ENCODE data around the gene TFCP2L1. TPM values are rescaled to one million over a fixed set of nuclear protein-coding genes. Genes with fewer than 3 reads are reported as not detected.

The TFCP2L1 gene
- polyA plus RNA-seq, 2 donors: 4.3 to 8.6 TPM

DNA sequence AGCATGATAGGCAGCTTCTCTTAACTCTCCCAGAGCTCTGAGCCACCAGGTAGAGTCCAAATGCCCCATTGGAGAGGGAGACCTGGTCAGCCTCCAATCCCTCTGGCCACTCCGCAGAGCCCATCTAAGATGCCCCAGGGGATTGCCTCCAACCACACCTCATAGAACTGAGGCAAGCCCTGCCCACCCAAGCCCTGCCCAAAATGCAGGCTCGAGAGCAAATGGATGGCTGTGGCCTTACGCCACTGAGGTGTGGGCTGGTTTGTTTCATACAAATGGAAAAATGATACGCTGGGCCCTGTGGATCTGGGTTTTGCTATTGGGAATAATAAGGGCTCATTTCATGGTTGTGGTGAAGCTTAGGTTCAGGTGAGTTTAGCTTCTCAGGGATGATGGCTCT is 3.0 kb upstream of the TFCP2L1 start:
- Histone ChIP-seq H3K27me3 (ENCODE audit: control insufficient read depth in 1 of 2, insufficient read depth in 2 of 2, low read length in 2 of 2) (no peaks in the 10 kb centered on the region), H3K36me3 (ENCODE audit: control insufficient read depth in 2 of 2, insufficient read depth in 2 of 2, low read length in 1 of 2) (no peaks in the 10 kb centered on the region), H3K4me1 (ENCODE audit: control insufficient read depth in 2 of 2, insufficient read depth in 2 of 2, low read length in 1 of 2) (no peaks in the 10 kb centered on the region), H3K9me3 (ENCODE audit: control insufficient read depth in 2 of 2, insufficient read depth in 1 of 2, low read depth in 1 of 2, low read length in 1 of 2) (no peaks in the 10 kb centered on the region), H3K27ac (ENCODE audit: low read depth in 2 of 2, low read length in 1 of 2) (no peak overlapping the region), H3K4me3 (ENCODE audit: low read depth in 1 of 2, low read length in 2 of 2) (no peak overlapping the region)
- WGBS, 2 donors: 95 to 96% methylated on average over 4 of the region's 4 CpGs

DNA sequence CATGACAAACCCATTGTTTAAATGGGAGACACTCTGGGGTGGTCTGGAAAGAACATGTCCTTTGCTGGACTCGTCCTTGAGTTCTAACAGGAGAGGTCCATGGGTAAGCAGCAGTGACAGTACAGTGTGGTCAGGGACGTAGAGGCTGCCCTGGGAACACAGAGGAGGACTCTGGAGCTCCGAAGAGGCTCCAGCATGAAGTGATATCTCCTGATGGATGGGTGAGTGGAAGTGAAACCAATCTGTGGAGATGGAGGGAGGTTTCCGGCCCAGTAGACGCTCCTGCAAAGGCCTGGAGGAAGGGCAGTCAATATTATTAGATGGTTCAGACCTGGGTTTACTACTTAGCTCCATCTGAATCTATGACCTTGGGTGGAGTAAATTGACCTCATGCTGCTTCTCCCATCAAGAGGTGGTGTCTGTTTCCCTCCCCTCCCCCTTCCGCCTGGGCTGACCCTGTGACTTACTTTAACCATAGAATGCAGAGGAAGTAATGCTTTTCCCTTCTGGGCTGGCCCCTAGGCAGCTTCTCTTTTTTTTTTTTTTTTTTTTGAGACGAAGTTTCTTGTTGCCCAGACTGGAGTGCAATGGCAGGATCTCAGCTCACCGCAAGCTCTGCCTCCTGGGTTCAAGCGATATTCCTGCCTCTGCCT is 2.3 kb upstream of the TFCP2L1 start:
- Histone ChIP-seq H3K4me3 (ENCODE audit: low read depth in 1 of 2, low read length in 2 of 2) (no peak overlapping the region), H3K36me3 (ENCODE audit: control insufficient read depth in 2 of 2, insufficient read depth in 2 of 2, low read length in 1 of 2) (no peaks in the 10 kb centered on the region), H3K27ac (ENCODE audit: low read depth in 2 of 2, low read length in 1 of 2) (no peak overlapping the region), H3K9me3 (ENCODE audit: control insufficient read depth in 2 of 2, insufficient read depth in 1 of 2, low read depth in 1 of 2, low read length in 1 of 2) (no peaks in the 10 kb centered on the region), H3K4me1 (ENCODE audit: control insufficient read depth in 2 of 2, insufficient read depth in 2 of 2, low read length in 1 of 2) (peaks cover 0 to 2% of the 10 kb centered on the region in 2 donors), H3K27me3 (ENCODE audit: control insufficient read depth in 1 of 2, insufficient read depth in 2 of 2, low read length in 2 of 2) (no peaks in the 10 kb centered on the region)
- 82 to 86% methylated on average over 9 of the region's 9 CpGs for WGBS, 2 donors

DNA sequence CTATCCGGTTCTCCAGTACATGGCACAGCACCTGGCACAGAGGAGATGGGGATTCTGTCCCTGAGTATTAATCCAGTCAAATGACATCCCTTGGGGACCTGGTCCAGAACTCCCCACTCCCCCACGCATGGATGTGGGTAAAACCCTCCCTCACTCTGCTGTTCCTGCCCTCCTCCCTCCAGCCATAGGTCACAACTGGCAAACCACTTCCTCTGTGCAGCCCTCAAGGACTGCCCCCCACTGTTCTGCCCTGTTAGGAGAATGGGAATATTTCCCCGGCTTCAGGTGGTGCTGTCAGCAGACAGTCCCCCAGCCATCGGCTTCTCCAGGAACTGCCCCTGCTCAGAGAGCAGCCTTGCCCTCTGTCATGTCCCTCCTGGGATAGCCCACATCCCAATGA is 1.5 kb upstream of the TFCP2L1 start:
- no peaks in the 10 kb centered on the region for H3K9me3 ChIP-seq (ENCODE audit: control insufficient read depth in 2 of 2, insufficient read depth in 1 of 2, low read depth in 1 of 2, low read length in 1 of 2)
- no peak overlapping the region for H3K27ac ChIP-seq (ENCODE audit: low read depth in 2 of 2, low read length in 1 of 2)
- WGBS, 2 donors: 60 to 72% methylated on average over 4 of the region's 4 CpGs
- no peaks in the 10 kb centered on the region for H3K27me3 ChIP-seq (ENCODE audit: control insufficient read depth in 1 of 2, insufficient read depth in 2 of 2, low read length in 2 of 2)
- H3K4me3 ChIP-seq (ENCODE audit: low read depth in 1 of 2, low read length in 2 of 2): no peak overlapping the region
- no peaks in the 10 kb centered on the region for H3K36me3 ChIP-seq (ENCODE audit: control insufficient read depth in 2 of 2, insufficient read depth in 2 of 2, low read length in 1 of 2)
- peaks cover 0 to 2% of the 10 kb centered on the region in 2 donors for H3K4me1 ChIP-seq (ENCODE audit: control insufficient read depth in 2 of 2, insufficient read depth in 2 of 2, low read length in 1 of 2)

DNA sequence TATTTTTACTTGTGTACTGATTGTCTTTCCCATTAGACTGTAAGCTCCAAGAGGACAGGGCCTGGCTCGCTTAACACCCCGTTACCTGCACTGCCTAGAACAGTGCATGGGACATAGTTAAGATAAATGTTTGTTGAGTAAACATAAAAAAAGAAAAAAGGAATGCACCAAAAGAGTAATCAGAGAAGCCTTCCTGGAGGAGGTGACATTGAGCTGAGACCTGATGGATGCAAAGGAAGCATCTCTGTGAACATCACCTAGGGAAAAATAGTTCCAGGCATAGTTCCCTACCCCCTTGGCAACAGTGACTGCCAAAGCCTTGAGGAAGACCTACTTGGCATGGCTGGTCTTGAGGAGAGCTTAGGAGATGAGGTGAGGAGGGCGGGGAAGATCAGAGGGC is 924 bp upstream of the TFCP2L1 start:
- H3K9me3 ChIP-seq (ENCODE audit: control insufficient read depth in 2 of 2, insufficient read depth in 1 of 2, low read depth in 1 of 2, low read length in 1 of 2): no peaks in the 10 kb centered on the region
- H3K36me3 ChIP-seq (ENCODE audit: control insufficient read depth in 2 of 2, insufficient read depth in 2 of 2, low read length in 1 of 2): peaks cover 0 to 5% of the 10 kb centered on the region in 2 donors
- 76 to 87% methylated on average over 3 of the region's 3 CpGs for WGBS, 2 donors
- H3K4me1 ChIP-seq (ENCODE audit: control insufficient read depth in 2 of 2, insufficient read depth in 2 of 2, low read length in 1 of 2): peaks cover 0 to 2% of the 10 kb centered on the region in 2 donors
- no peak overlapping the region for H3K4me3 ChIP-seq (ENCODE audit: low read depth in 1 of 2, low read length in 2 of 2)
- no peak overlapping the region for H3K27ac ChIP-seq (ENCODE audit: low read depth in 2 of 2, low read length in 1 of 2)
- H3K27me3 ChIP-seq (ENCODE audit: control insufficient read depth in 1 of 2, insufficient read depth in 2 of 2, low read length in 2 of 2): no peaks in the 10 kb centered on the region

DNA sequence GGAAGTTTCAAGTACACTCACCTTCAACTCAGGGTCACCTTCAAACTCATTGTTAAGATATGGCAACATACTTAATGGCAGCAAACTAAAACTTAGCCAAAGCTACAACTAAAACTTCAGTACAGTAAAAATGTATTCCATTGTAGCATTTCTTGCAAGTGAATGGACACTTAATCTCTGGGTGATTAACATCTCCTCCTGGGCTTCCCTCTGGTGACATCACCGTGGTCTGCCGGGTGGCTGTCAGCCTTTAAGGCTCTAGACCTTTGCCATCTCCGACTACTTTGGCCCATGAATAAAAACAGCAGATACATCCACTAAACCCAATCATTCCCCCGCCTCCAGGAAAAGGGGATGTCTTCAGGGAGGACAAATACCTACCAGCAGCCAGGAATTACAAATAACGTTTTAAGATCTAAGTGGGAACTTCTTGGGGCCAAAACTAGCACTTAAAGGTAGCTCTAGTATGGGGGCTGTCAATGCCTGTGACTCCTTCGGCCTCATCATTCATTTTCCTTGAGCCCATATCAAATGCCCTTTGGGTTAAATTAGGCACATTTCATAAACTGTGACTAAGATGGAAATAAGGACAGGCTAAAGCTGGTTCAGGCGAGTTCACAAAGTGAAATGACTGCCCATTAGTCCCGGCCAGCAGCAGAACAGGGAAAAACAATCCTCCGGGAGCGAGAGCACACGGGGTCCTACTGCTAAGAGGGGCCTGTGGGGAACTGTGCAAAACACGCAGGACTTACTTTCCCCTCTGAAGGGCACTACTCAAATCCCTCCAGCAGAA is 1.1 kb downstream of the TFCP2L1 start:
- Histone ChIP-seq H3K27ac (ENCODE audit: low read depth in 2 of 2, low read length in 1 of 2) (peak overlapping the region; percentile 9 to 42), H3K4me3 (ENCODE audit: low read depth in 1 of 2, low read length in 2 of 2) (peak overlapping the region; percentile 56 to 71), H3K9me3 (ENCODE audit: control insufficient read depth in 2 of 2, insufficient read depth in 1 of 2, low read depth in 1 of 2, low read length in 1 of 2) (no peaks in the 10 kb centered on the region), H3K36me3 (ENCODE audit: control insufficient read depth in 2 of 2, insufficient read depth in 2 of 2, low read length in 1 of 2) (peaks cover 0 to 7% of the 10 kb centered on the region in 2 donors), H3K4me1 (ENCODE audit: control insufficient read depth in 2 of 2, insufficient read depth in 2 of 2, low read length in 1 of 2) (peaks cover 0 to 2% of the 10 kb centered on the region in 2 donors), H3K27me3 (ENCODE audit: control insufficient read depth in 1 of 2, insufficient read depth in 2 of 2, low read length in 2 of 2) (no peaks in the 10 kb centered on the region)
- 31 to 40% methylated on average over 12 of the region's 12 CpGs for WGBS, 2 donors

DNA sequence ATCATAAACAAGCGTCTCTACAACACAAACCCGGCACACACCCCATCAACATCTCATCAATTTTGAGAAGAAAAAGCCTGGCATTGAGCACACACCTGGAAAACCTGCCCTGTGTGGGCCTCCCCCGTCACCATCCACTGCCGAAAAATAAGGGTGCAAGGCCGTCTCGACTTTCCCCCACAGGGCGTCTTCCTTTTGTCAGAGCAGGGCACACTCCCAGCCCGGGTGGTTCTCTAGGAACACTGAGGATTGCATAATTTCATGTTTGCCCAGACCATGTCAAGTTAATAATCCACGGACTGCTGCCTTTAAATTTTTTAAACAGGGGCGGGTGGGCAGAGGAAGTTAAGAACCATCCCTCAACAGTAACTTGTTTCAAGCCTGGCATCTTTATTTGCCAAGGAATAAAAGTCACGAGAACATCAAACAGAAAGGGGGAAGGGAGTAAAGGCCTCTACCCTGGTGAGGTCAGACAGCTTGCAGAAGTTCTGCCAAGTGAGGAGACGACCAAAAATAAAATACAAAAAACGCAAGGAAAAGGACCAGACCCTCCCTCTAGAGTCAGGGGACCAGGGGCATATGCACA is 2.1 kb downstream of the TFCP2L1 start:
- H3K36me3 ChIP-seq (ENCODE audit: control insufficient read depth in 2 of 2, insufficient read depth in 2 of 2, low read length in 1 of 2): peaks cover 0 to 7% of the 10 kb centered on the region in 2 donors
- peak overlapping the region; percentile 24 to 56 for H3K4me3 ChIP-seq (ENCODE audit: low read depth in 1 of 2, low read length in 2 of 2)
- H3K4me1 ChIP-seq (ENCODE audit: control insufficient read depth in 2 of 2, insufficient read depth in 2 of 2, low read length in 1 of 2): peaks cover 0 to 2% of the 10 kb centered on the region in 2 donors
- peak overlapping the region; percentile 9 to 42 for H3K27ac ChIP-seq (ENCODE audit: low read depth in 2 of 2, low read length in 1 of 2)
- WGBS, 2 donors: 52 to 53% methylated on average over 13 of the region's 13 CpGs
- H3K27me3 ChIP-seq (ENCODE audit: control insufficient read depth in 1 of 2, insufficient read depth in 2 of 2, low read length in 2 of 2): no peaks in the 10 kb centered on the region
- no peaks in the 10 kb centered on the region for H3K9me3 ChIP-seq (ENCODE audit: control insufficient read depth in 2 of 2, insufficient read depth in 1 of 2, low read depth in 1 of 2, low read length in 1 of 2)

DNA sequence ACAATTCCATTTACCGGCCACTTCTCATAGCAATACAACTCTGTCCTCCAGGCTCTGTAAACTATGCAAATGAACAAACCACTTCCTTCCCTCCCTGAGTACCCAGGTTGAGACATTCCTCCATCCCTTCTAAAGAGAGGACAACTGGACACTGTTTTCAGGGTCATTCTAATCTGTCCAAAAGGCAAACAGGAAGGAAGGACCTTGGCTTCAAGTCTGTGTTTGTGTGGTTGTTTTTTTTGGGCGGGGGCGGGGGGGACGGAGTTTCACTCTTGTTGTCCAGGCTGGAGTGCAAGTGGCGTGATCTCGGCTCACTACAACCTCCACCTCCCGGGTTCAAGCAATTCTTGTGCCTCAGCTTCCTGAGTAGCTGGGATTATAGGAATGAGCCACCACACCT is 3.3 kb downstream of the TFCP2L1 start:
- Histone ChIP-seq H3K27me3 (ENCODE audit: control insufficient read depth in 1 of 2, insufficient read depth in 2 of 2, low read length in 2 of 2) (no peaks in the 10 kb centered on the region), H3K9me3 (ENCODE audit: control insufficient read depth in 2 of 2, insufficient read depth in 1 of 2, low read depth in 1 of 2, low read length in 1 of 2) (no peaks in the 10 kb centered on the region), H3K36me3 (ENCODE audit: control insufficient read depth in 2 of 2, insufficient read depth in 2 of 2, low read length in 1 of 2) (peaks cover 0 to 7% of the 10 kb centered on the region in 2 donors), H3K27ac (ENCODE audit: low read depth in 2 of 2, low read length in 1 of 2) (no peak overlapping the region), H3K4me1 (ENCODE audit: control insufficient read depth in 2 of 2, insufficient read depth in 2 of 2, low read length in 1 of 2) (peaks cover 0 to 2% of the 10 kb centered on the region in 2 donors), H3K4me3 (ENCODE audit: low read depth in 1 of 2, low read length in 2 of 2) (no peak overlapping the region)
- WGBS, 2 donors: 79 to 88% methylated on average over 7 of the region's 7 CpGs

DNA sequence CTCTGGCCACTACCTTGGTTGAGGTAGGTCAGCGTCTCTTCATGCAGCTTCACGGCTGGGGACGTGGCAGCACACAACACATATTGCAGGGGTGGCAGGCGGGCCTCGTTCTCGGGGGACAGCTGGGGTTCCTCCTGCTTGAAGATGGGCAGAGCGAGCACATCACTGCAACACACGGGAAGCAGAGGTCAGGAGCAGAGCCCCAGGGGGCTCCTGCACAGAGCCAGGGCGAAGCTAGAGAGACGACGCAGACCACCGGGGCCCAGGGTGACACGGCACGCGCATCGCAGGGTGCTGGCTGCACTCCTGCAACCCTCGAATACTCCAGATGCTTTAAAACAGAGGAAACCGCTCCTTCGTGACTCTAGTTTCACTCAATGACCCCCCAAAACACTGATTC is 3.9 kb downstream of the TFCP2L1 start:
- Histone ChIP-seq H3K27me3 (ENCODE audit: control insufficient read depth in 1 of 2, insufficient read depth in 2 of 2, low read length in 2 of 2) (no peaks in the 10 kb centered on the region), H3K4me3 (ENCODE audit: low read depth in 1 of 2, low read length in 2 of 2) (no peak overlapping the region), H3K36me3 (ENCODE audit: control insufficient read depth in 2 of 2, insufficient read depth in 2 of 2, low read length in 1 of 2) (peaks cover 0 to 7% of the 10 kb centered on the region in 2 donors)

DNA sequence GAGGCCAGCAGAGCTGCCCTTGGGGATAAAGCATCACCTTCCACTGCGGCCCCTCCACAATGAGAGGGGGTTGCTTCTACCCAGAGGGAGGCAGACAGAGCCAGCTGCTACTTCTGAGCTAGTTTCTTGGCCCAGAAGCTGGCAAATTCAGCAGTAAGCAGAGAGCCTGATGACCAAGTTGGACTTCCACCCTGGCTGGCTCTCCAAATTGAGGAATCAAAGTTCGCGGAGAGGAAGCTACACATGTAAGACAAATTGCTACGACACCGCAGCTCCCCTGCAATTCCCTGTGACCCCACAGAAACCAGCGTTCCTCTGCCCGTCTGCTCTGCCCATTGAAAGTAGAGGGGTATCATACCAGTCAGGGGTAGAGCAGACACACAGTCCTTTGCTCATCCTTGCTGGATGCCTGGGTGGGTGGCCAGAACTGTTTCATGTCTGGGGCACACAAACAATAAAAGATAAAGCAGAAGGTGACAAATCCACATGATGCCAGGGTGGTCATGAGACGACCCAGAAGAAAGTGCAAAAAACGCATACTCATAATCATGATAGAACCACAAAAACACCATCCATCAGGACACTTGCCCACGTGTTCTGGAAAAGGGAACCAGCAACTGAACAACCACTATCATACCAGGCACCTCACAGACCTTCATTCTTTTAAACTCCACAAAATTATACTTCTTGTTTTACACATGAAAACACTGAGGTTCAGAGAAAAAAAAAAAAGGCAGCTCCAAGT is 5.4 kb downstream of the TFCP2L1 start:
- H3K27me3 ChIP-seq (ENCODE audit: control insufficient read depth in 1 of 2, insufficient read depth in 2 of 2, low read length in 2 of 2): no peaks in the 10 kb centered on the region
- no peak overlapping the region for H3K27ac ChIP-seq (ENCODE audit: low read depth in 2 of 2, low read length in 1 of 2)
- H3K4me1 ChIP-seq (ENCODE audit: control insufficient read depth in 2 of 2, insufficient read depth in 2 of 2, low read length in 1 of 2): peaks cover 0 to 2% of the 10 kb centered on the region in 2 donors
- no peak overlapping the region for H3K4me3 ChIP-seq (ENCODE audit: low read depth in 1 of 2, low read length in 2 of 2)
- 70 to 82% methylated on average over 10 of the region's 10 CpGs for WGBS, 2 donors
- H3K36me3 ChIP-seq (ENCODE audit: control insufficient read depth in 2 of 2, insufficient read depth in 2 of 2, low read length in 1 of 2): peaks cover 0 to 7% of the 10 kb centered on the region in 2 donors
- no peaks in the 10 kb centered on the region for H3K9me3 ChIP-seq (ENCODE audit: control insufficient read depth in 2 of 2, insufficient read depth in 1 of 2, low read depth in 1 of 2, low read length in 1 of 2)

More for the DNA sequence above, 3.9 kb downstream of the TFCP2L1 start:
- 85 to 87% methylated on average over 19 of the region's 19 CpGs for WGBS, 2 donors
- H3K9me3 ChIP-seq (ENCODE audit: control insufficient read depth in 2 of 2, insufficient read depth in 1 of 2, low read depth in 1 of 2, low read length in 1 of 2): no peaks in the 10 kb centered on the region
- no peak overlapping the region for H3K27ac ChIP-seq (ENCODE audit: low read depth in 2 of 2, low read length in 1 of 2)
- H3K4me1 ChIP-seq (ENCODE audit: control insufficient read depth in 2 of 2, insufficient read depth in 2 of 2, low read length in 1 of 2): peaks cover 0 to 2% of the 10 kb centered on the region in 2 donors

Data from esophagus (tissue), 2 donors.